ENCODE data around the gene PAPOLA. TPM values are rescaled to one million over a fixed set of nuclear protein-coding genes. Genes with fewer than 3 reads are reported as not detected.

PAPOLA gene
- total RNA-seq, 1 experiment from 2014 or later = 223 TPM

DNA sequence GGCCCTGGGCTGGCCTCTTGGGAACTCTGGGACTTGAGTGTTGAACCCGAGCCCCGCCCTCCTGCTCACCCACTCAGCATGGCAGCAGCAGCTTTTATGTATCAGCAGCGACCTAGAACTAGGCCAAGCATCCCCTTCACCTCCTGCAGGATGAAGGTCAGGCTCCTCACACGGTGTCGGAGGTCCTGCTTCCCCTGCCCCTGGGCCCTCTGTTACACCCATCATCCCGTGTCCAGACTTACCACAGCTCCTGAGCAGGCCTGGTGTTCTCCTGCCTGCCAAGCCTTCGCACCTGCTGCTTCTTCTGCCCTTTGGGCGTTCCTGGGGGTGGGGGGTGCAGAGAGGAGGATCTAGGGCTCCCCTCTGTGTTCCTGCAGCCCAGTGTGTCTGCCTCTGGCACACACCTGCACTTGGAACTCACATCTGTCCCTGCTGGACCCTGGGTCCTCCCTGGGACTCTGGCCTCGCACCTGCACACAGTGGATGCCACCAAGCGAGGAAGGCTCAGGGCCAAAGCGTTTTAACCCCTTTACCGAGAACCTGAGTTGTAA, 80.3 kb downstream of the PAPOLA start:
- Histone ChIP-seq H3K9ac (ENCODE audit: low read length) (no peak overlapping the region), H3K27me3 (ENCODE audit: insufficient read depth, low read length) (no peaks in the 10 kb centered on the region)
- POLR2A ChIA-PET = no interaction called here

More for the DNA sequence above, 80.3 kb downstream of the PAPOLA start:
- no peak for ATAC-seq
- H2AFZ ChIP-seq (ENCODE audit: low read depth, low read length, poor library complexity, severe bottlenecking) = no peak overlapping the region
- H3K4me1 ChIP-seq (ENCODE audit: control insufficient read depth in 1 of 2, insufficient read depth in 2 of 2, low read length in 2 of 2) = peaks cover 0 to 4% of the 10 kb centered on the region in 2 experiments; a peak in 1 of 4 replicates
- H3K36me3 ChIP-seq (ENCODE audit: control insufficient read depth in 1 of 2, insufficient read depth in 2 of 2, low read length in 2 of 2) = no peaks in the 10 kb centered on the region
- H3K79me2 ChIP-seq (ENCODE audit: insufficient read depth, low read length) = no peaks in the 10 kb centered on the region
- no peak overlapping the region for H3K4me3 ChIP-seq (replicated peaks in 1 of 2; ENCODE audit: low read depth in 1 of 2, low read length in 2 of 2)
- TF ChIP-seq SP1 (IDR thresholded peaks at IDR 0.05; ENCODE audit: low read depth) = no peak
- no peak for TF ChIP-seq CEBPB (IDR thresholded peaks at IDR 0.05; ENCODE audit: low read depth)
- TF ChIP-seq RAD21 (IDR thresholded peaks at IDR 0.05; ENCODE audit: low read depth) = no peak
- TF ChIP-seq, protein P1, sequence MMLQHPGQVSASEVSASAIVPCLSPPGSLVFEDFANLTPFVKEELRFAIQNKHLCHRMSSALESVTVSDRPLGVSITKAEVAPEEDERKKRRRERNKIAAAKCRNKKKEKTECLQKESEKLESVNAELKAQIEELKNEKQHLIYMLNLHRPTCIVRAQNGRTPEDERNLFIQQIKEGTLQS (IDR thresholded peaks at IDR 0.05) = no peak
- TF ChIP-seq ZNF274 (IDR thresholded peaks at IDR 0.05; ENCODE audit: low read depth, low read length) = no peak
- TF ChIP-seq SRF (IDR thresholded peaks at IDR 0.05; ENCODE audit: low read depth) = no peak
- no peak for TF ChIP-seq ZFX (IDR thresholded peaks at IDR 0.05)
- TF ChIP-seq TCF7L2 (IDR thresholded peaks at IDR 0.05; ENCODE audit: borderline replicate concordance, extremely low read depth, insufficient read depth, insufficient read length) = no peak
- TF ChIP-seq JUND (IDR thresholded peaks at IDR 0.05) = no peak
- TF ChIP-seq ELF1 (IDR thresholded peaks at IDR 0.05; ENCODE audit: borderline replicate concordance, low read depth) = no peak
- no peak for TF ChIP-seq CBX3 (IDR thresholded peaks at IDR 0.05; ENCODE audit: low read depth)
- TF ChIP-seq, protein P2, sequence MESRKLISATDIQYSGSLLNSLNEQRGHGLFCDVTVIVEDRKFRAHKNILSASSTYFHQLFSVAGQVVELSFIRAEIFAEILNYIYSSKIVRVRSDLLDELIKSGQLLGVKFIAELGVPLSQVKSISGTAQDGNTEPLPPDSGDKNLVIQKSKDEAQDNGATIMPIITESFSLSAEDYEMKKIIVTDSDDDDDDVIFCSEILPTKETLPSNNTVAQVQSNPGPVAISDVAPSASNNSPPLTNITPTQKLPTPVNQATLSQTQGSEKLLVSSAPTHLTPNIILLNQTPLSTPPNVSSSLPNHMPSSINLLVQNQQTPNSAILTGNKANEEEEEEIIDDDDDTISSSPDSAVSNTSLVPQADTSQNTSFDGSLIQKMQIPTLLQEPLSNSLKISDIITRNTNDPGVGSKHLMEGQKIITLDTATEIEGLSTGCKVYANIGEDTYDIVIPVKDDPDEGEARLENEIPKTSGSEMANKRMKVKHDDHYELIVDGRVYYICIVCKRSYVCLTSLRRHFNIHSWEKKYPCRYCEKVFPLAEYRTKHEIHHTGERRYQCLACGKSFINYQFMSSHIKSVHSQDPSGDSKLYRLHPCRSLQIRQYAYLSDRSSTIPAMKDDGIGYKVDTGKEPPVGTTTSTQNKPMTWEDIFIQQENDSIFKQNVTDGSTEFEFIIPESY (IDR thresholded peaks at IDR 0.05; ENCODE audit: extremely low read depth, insufficient replicate concordance, low read length) = no peak
- TF ChIP-seq, protein P3, sequence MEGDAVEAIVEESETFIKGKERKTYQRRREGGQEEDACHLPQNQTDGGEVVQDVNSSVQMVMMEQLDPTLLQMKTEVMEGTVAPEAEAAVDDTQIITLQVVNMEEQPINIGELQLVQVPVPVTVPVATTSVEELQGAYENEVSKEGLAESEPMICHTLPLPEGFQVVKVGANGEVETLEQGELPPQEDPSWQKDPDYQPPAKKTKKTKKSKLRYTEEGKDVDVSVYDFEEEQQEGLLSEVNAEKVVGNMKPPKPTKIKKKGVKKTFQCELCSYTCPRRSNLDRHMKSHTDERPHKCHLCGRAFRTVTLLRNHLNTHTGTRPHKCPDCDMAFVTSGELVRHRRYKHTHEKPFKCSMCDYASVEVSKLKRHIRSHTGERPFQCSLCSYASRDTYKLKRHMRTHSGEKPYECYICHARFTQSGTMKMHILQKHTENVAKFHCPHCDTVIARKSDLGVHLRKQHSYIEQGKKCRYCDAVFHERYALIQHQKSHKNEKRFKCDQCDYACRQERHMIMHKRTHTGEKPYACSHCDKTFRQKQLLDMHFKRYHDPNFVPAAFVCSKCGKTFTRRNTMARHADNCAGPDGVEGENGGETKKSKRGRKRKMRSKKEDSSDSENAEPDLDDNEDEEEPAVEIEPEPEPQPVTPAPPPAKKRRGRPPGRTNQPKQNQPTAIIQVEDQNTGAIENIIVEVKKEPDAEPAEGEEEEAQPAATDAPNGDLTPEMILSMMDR (IDR thresholded peaks at IDR 0.05 in 2 of 3, conservative IDR thresholded peaks at IDR 0.05 in 1 of 3; ENCODE audit: borderline replicate concordance in 1 of 3, insufficient read depth in 1 of 3, low read depth in 2 of 3, low read length in 2 of 3) = no peak
- TF ChIP-seq EZH2 (IDR thresholded peaks at IDR 0.05) = no peak
- no peak for TF ChIP-seq YY1 (IDR thresholded peaks at IDR 0.05; ENCODE audit: extremely low read depth, insufficient replicate concordance, low read depth, low read length)
- TF ChIP-seq POLR2AphosphoS5 (IDR thresholded peaks at IDR 0.05; ENCODE audit: low read depth, low read length) = no peak
- TF ChIP-seq SIN3A (IDR thresholded peaks at IDR 0.05; ENCODE audit: low read depth) = no peak
- TF ChIP-seq POLR2A (IDR thresholded peaks at IDR 0.05; ENCODE audit: borderline replicate concordance, extremely low read depth, insufficient read depth, insufficient read length) = no peak
- TF ChIP-seq EZH2phosphoT487 (IDR thresholded peaks at IDR 0.05; ENCODE audit: borderline replicate concordance) = no peak
- BruUV-seq (replicated peaks) = no TSS peak
- no peak for DNase-seq (ENCODE audit: low read depth, low spot score)
- RAD21 ChIA-PET (ENCODE audit: low non-redundant PET in 1 of 2, low total read pairs in 2 of 2, uncharacterized antibody in 2 of 2, unreplicated experiment in 2 of 2) = no interaction called here
- no peaks in the 10 kb centered on the region for H4K20me1 ChIP-seq (ENCODE audit: insufficient read depth)
- no peak overlapping the region for H3K27ac ChIP-seq (ENCODE audit: low read depth, low read length)
- intact Hi-C loops (cut with micrococcal nuclease) = loop anchor here (5.0 to 10.0 kb wide), 2 partner anchors 85 to 692 kb away; no protein-coding TSS in a partner anchor
- CTCF ChIA-PET = interaction anchor here (2.4 kb wide), 1 partner anchor 158 kb away, joined by 12 read pairs; no protein-coding TSS in a partner anchor
- H3K9me2 ChIP-seq (ENCODE audit: insufficient read depth) = no peaks in the 10 kb centered on the region
- H3K9me3 ChIP-seq (ENCODE audit: control insufficient read depth in 1 of 2, insufficient read depth in 1 of 2, low read depth in 1 of 2, low read length in 2 of 2) = no peaks in the 10 kb centered on the region
- H3K4me2 ChIP-seq (ENCODE audit: low read length) = no peak overlapping the region

Data from HCT116 (cell line).